Fibroblast of villous mesenchyme (primary cell): Measurements from ENCODE around the gene CDC14A. TPM values are rescaled to one million over a fixed set of nuclear protein-coding genes. Genes with fewer than 3 reads are reported as not detected.

ENCODE experiments used
- DNase-seq: peaks from one replicate; pipeline ENCODE4 v3.0.0-alpha.2; 2010; ENCODE audit warnings: low read depth
- H3K4me3 ChIP-seq: 2 replicates; pipeline ENCODE4 v1.5.1; 2011; ENCODE audit warnings: low read depth, mild to moderate bottlenecking, low read length
- CTCF ChIP-seq: IDR thresholded peaks from 2 replicates; pipeline ENCODE4 v1.5.1; 2012; ENCODE audit warnings: low read depth, mild to moderate bottlenecking, low read length; ENCODE audit not compliant: insufficient read depth
- total RNA-seq: library from RNA; depleted of rRNA; stranded (reverse); fragments of >200 nt; gene quantifications from 2 replicates; pipeline ENCODE4 v1.2.3, GENCODE V29; 2012

The CDC14A gene
- total RNA-seq, 1 donor, result 5.2 TPM

DNA sequence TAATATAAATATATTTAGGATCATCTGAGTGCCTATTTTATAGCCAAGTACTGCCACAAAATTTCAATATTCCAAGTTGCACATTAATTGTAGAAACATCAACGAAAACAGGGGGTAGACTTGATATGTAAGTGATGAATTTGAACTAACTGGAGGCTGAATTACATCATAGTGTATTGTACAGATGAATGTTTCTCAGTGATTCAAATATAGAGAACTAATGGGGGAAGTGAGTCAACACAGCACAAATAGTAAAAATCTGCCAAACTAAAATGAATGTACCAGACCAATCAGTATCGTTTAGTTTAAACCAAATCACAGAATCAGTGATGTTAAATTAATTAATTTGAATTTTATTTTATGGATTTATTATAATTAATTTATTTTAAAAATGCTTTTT is 43.5 kb upstream of the CDC14A start:
- no peak for TF ChIP-seq CTCF
- no peak for DNase-seq
- no peak overlapping the region for H3K4me3 ChIP-seq

DNA sequence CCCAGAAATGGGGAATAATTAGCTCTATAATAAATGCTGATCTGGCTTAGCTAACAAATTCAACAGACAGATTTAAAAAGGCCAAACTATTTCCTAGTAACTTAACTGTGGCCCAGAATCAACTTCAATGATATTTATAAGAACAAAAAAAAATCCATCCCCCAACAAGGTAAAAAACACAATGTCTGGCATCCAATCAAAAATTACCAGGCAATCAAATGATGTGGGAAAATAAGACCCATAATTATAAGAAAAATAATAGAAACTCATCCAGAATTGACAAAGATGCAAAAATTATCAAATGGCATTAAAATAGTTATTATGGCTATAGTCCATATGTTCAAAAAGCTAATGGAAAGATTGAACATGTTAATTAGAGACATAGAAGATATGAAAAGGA is 42.4 kb upstream of the CDC14A start:
- no peak overlapping the region for H3K4me3 ChIP-seq
- no peak for TF ChIP-seq CTCF
- no peak for DNase-seq

DNA sequence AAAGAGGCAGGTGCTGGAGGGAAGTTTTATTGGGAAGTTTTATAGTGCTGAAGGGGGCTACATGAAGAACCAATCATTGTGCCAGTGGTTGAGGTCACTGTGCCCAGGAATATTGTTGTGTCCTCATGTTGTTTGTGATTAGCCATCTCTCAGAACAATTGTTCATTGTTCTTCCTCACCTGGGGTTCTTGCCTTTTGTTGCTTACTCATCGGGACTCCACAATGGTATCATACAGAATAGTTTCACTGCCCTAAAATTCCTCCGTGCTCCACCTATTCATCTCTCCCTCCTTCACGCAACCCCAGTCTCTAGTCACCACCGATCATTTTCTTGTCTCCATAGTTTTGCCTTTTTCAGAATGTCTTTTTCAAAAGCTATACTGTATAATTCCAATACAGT is 38.9 kb upstream of the CDC14A start:
- DNase-seq, result no peak
- no peak for TF ChIP-seq CTCF
- H3K4me3 ChIP-seq, result no peak overlapping the region

- no peak for DNase-seq
- no peak overlapping the region for H3K4me3 ChIP-seq
- no peak for TF ChIP-seq CTCF
Measured at GRCh38 chr1:100316622-100317021, 35.7 kb upstream of the CDC14A start.

GRCh38 chr1:100320311-100321099 is 31.8 kb upstream of the CDC14A start:
- DNase-seq, result no peak
- no peak for TF ChIP-seq CTCF
- no peak overlapping the region for H3K4me3 ChIP-seq

- no peak for TF ChIP-seq CTCF
- no peak for DNase-seq
- H3K4me3 ChIP-seq, result no peak overlapping the region
Measured at GRCh38 chr1:100321100-100321493, 31.2 kb upstream of the CDC14A start.

DNA sequence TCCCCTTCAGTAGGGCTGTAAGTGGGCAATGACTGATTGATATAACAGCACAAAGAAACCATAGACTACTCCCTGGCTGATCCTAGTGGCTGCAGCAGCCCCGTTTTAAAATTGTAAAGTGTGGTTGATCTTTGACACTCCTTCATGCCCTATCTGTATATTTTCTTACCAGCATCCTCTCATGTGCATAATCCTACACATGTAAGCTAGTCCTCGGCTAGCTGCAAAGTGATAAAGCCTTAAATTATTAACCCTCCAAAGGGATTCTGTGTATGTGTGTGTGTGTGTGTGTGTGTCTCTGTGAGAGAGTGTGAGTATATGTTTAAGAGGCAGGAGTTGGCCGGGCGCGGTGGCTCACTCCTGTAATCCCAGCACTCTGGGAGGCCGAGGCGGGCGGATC is 30.8 kb upstream of the CDC14A start:
- no peak overlapping the region for H3K4me3 ChIP-seq
- no peak for DNase-seq
- TF ChIP-seq CTCF, result no peak
